ENCODE results near the gene SNRNP70. TPM values are rescaled to one million over a fixed set of nuclear protein-coding genes. Genes with fewer than 3 reads are reported as not detected.

The SNRNP70 gene
- total and polyA plus RNA-seq, 10 of the 15 experiments (the other 5 are each of a cell fraction or from before 2014, with no cell fraction given), result 2.7 to 453 (median 159) TPM

- peak; percentile 35; the same call in 1 of the 2 replicates for TF ChIP-seq SMC3 (IDR thresholded peaks at IDR 0.05; ENCODE audit: borderline replicate concordance, low read length)
These were observed 21.4 kb downstream of the SNRNP70 start (continued) for GRCh38 chr19:49106648-49107135.

- Histone ChIP-seq H4K20me1 (ENCODE audit: control insufficient read depth, insufficient read depth) (no peaks in the 10 kb centered on the region), H3K79me2 (ENCODE audit: control insufficient read depth, insufficient read depth, low read length) (no peaks in the 10 kb centered on the region), H3K27me3 (replicated peaks in 1 of 2; ENCODE audit: control insufficient read depth in 2 of 2, insufficient read depth in 2 of 2, low read length in 1 of 2) (no peaks in the 10 kb centered on the region), H3K4me1 (ENCODE audit: control insufficient read depth, insufficient read depth, low read length) (no peaks in the 10 kb centered on the region), H3K9ac (ENCODE audit: control insufficient read depth, insufficient read depth, low read length) (no peak overlapping the region), H3K4me3 (no peak overlapping the region), H3K4me2 (ENCODE audit: control insufficient read depth, insufficient read depth) (no peak overlapping the region), H3K36me3 (ENCODE audit: control insufficient read depth in 2 of 2, insufficient read depth in 2 of 2, low read length in 1 of 2) (peaks cover 7 to 41% of the 10 kb centered on the region in 2 experiments), H3K27ac (ENCODE audit: control insufficient read depth, insufficient read depth) (no peak overlapping the region), H2AFZ (ENCODE audit: control insufficient read depth, low read depth, low read length) (no peak overlapping the region), H3K9me3 (replicated peaks; ENCODE audit: control insufficient read depth, insufficient read depth, low read length) (no peaks in the 10 kb centered on the region)
- FAIRE-seq, result no peak
- SMC1A ChIA-PET (ENCODE audit: uncharacterized antibody, unreplicated experiment), result no interaction called here
- intact Hi-C loops (cut with micrococcal nuclease; ENCODE audit: unreplicated experiment), result no loop called here
- POLR2A ChIA-PET, result no interaction called here
- TF ChIP-seq POLR2A (IDR thresholded peaks at IDR 0.05; ENCODE audit: low read depth, low read length) (peak; percentile 44; the same call in 1 of the 2 replicates), NR2C2 (IDR thresholded peaks at IDR 0.05; ENCODE audit: borderline replicate concordance, control insufficient read depth, insufficient read length, low read depth) (no peak), MEF2A (IDR thresholded peaks at IDR 0.05; ENCODE audit: insufficient read depth, low read depth, low read length) (no peak), EED (IDR thresholded peaks at IDR 0.05; ENCODE audit: low read depth) (no peak), BMI1 (IDR thresholded peaks at IDR 0.05; ENCODE audit: borderline replicate concordance) (no peak), ZSCAN29 (IDR thresholded peaks at IDR 0.05) (no peak), SRF (IDR thresholded peaks at IDR 0.05; ENCODE audit: low read depth in 2 of 2, low read length in 2 of 2) (no peak), TAF1 (IDR thresholded peaks at IDR 0.05; ENCODE audit: borderline replicate concordance, low read depth, low read length) (no peak), NFYA (IDR thresholded peaks at IDR 0.05; ENCODE audit: borderline replicate concordance, low read depth, low read length) (no peak), ZZZ3 (IDR thresholded peaks at IDR 0.05; ENCODE audit: control insufficient read depth, insufficient read length, low read depth) (no peak), BACH1 (IDR thresholded peaks at IDR 0.05; ENCODE audit: borderline replicate concordance) (no peak), ZNF622 (IDR thresholded peaks at IDR 0.05) (no peak), IKZF1 (conservative IDR thresholded peaks at IDR 0.05) (0 out of 2 replicates have a peak, but pooled peaks have one; percentile 18), NFYB (IDR thresholded peaks at IDR 0.05; ENCODE audit: insufficient read depth, low read depth, low read length) (no peak)
- no TSS peak for BruUV-seq (replicated peaks)
- ATAC-seq, result no peak
- CTCF ChIA-PET, result interaction anchor here (1.0 kb wide), 1 partner anchor 91 kb away, joined by 3 read pairs; no protein-coding TSS in a partner anchor
- 92% methylated on average over 78 of the region's 93 CpGs for WGBS (ENCODE audit: insufficient coverage, insufficient replicate concordance, low lambda C conversion rate, missing lambda C conversion rate)
- no peak for DNase-seq (ENCODE audit: low read depth, low spot score)
- in situ Hi-C loops (cut with MboI), result no loop called here
- RAD21 ChIA-PET (ENCODE audit: unreplicated experiment), result no interaction called here
These were observed 22.6 kb downstream of the SNRNP70 start for GRCh38 chr19:49107625-49108459.

All from GM12878 (cell line).